MM.1S (cell line): ENCODE results near the gene OGFOD3.
A peak's percentile ranks its signal among the peaks of the same experiment; 100 is the strongest.

ENCODE experiments used
- DNase-seq: peaks from one replicate; pipeline ENCODE4 v3.0.0-alpha.2; 2015
- H2AFZ ChIP-seq: fragments of 300-600 bp; sonication (generic); 2 replicates; pipeline ENCODE4 v1.6.0; 2016; ENCODE audit warnings: antibody characterized with exemption, low read length
- H3F3A ChIP-seq: fragments of 300-600 bp; sonication (generic); 2 replicates; pipeline ENCODE4 v1.6.1; 2016; ENCODE audit warnings: mild to moderate bottlenecking, antibody characterized with exemption, low read length, moderate library complexity, mixed read lengths; ENCODE audit not compliant: insufficient read depth
- H3K27ac ChIP-seq: fragments of 300-600 bp; sonication (generic); 2 replicates; pipeline ENCODE4 v1.5.1; 2016; ENCODE audit warnings: mild to moderate bottlenecking, low read length
- H3K27me3 ChIP-seq: fragments of 300-600 bp; sonication (generic); replicated peaks from 2 replicates; pipeline ENCODE4 v1.6.0; 2016; ENCODE audit warnings: low read length; ENCODE audit not compliant: insufficient read depth
- H3K36me3 ChIP-seq: fragments of 300-600 bp; sonication (generic); replicated peaks from 2 replicates; pipeline ENCODE4 v1.6.1; 2016; ENCODE audit warnings: mild to moderate bottlenecking, low read length, mixed read lengths; ENCODE audit not compliant: insufficient read depth
- H3K4me1 ChIP-seq: fragments of 300-600 bp; sonication (generic); 2 replicates; pipeline ENCODE4 v1.6.1; 2016; ENCODE audit warnings: low read length, mixed read lengths
- H3K4me2 ChIP-seq: fragments of 300-600 bp; sonication (generic); 2 replicates; pipeline ENCODE4 v1.6.0; 2016; ENCODE audit warnings: low read depth, low read length
- H3K4me3 ChIP-seq: fragments of 300-600 bp; sonication (generic); 2 replicates; pipeline ENCODE4 v1.5.1; 2016; ENCODE audit warnings: low read length, mixed read lengths
- H3K79me2 ChIP-seq: fragments of 300-600 bp; sonication (generic); 2 replicates; pipeline ENCODE4 v1.6.1; 2016; ENCODE audit warnings: mixed run types, low read length, mixed read lengths
- H3K9ac ChIP-seq: fragments of 300-600 bp; sonication (generic); 2 replicates; pipeline ENCODE4 v1.6.1; 2016; ENCODE audit warnings: low read length, mixed read lengths
- H3K9me2 ChIP-seq: fragments of 300-600 bp; sonication (generic); replicated peaks from 2 replicates; pipeline ENCODE4 v1.6.1; 2016; ENCODE audit warnings: mild to moderate bottlenecking, low read length, mixed read lengths; ENCODE audit not compliant: insufficient read depth
- H3K9me3 ChIP-seq: fragments of 300-600 bp; sonication (generic); replicated peaks from 2 replicates; pipeline ENCODE4 v1.6.1; 2016; ENCODE audit warnings: mild to moderate bottlenecking, low read length, mixed read lengths; ENCODE audit not compliant: insufficient read depth
- H4K20me1 ChIP-seq: fragments of 300-600 bp; sonication (generic); 2 replicates; pipeline ENCODE4 v1.6.1; 2016; ENCODE audit warnings: mild to moderate bottlenecking, low read length, moderate library complexity, mixed read lengths; ENCODE audit not compliant: insufficient read depth
- EZH2 ChIP-seq: fragments of 300-600 bp; sonication (generic); optimal IDR thresholded peaks from 2 replicates; pipeline ENCODE3; 2017; ENCODE audit warnings: low read depth, mild to moderate bottlenecking, antibody characterized with exemption, low read length, mixed read lengths
- EZH2phosphoT487 ChIP-seq: fragments of 300-600 bp; sonication (generic); IDR thresholded peaks from 2 replicates; pipeline ENCODE4 v1.6.1; 2018; ENCODE audit warnings: antibody characterized with exemption, low read length
- TF ChIP-seq, protein P1 (sequence below): fragments of 300-600 bp; sonication (generic); IDR thresholded peaks from 2 replicates; pipeline ENCODE4 v1.5.1; 2016; ENCODE audit warnings: antibody characterized with exemption, low read length, mixed read lengths

The OGFOD3 gene

DNA sequence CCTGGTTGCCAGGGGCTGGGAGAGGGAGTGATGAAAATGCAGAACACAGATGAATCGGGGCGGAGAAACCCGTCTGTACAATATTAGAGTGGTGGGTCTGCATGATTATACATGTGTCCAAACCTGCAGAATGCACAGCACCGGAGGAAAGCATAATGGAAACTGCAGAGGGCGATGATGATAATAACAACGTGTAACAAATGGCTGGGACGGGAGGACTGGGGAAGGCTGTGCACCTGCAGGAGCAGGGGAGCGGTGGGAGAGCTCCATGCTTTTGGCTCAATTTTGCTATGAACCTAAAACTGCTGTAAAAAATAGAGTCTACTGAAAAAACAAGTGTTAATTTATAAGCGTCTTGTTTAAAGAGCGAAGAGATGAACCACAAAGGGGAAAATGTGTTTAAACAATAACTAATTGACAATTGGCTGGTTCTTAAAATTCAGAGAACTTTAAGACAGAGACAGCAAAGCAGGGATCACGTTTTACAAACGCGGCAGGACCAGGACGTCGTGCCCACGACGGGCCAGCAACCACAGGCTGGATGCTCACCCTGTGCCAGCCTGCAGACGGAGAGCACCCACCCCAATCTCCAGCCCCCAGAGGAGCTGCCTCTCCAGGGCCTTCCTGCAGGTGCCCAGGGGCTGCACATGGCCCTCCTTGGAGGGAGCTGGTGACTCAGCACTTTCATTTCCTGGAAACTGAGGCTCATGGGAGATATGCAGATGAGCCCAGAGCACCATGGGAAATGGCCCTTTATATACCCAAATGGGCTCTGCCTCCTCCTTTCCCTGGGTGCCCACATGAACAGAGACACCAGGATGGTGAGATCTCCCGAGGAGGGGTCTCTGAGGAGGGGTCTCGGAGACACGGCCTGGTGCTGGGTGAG lies 59.7 kb downstream of the OGFOD3 start, which contains the start of gene TEX19:
TEX19 (plus strand) TSS at position 783 of the 886 bp plus-strand sequence. CDS start 2,904 bp downstream, outside the sequence.
- Histone ChIP-seq H3K36me3 (no peaks in the 10 kb centered on the region), H2AFZ (no peak within 1 kb of the TSS), H3K27ac (no peak within 1 kb of the TSS), H3K4me3 (no peak within 1 kb of the TSS), H3K4me1 (peaks cover 36% of the 10 kb centered on the region), H3K9me3 (no peaks in the 10 kb centered on the region), H3K9me2 (no peaks in the 10 kb centered on the region), H3K9ac (no peak within 1 kb of the TSS), H3K4me2 (peak within 1 kb of the TSS; percentile 13; the same call in 1 of the 2 replicates), H4K20me1 (no peaks in the 10 kb centered on the region), H3F3A (peaks cover 9% of the 10 kb centered on the region), H3K79me2 (no peaks in the 10 kb centered on the region), H3K27me3 (no peaks in the 10 kb centered on the region)
- TF ChIP-seq EZH2phosphoT487 (no peak), EZH2 (no peak)
- TF ChIP-seq, protein P1, sequence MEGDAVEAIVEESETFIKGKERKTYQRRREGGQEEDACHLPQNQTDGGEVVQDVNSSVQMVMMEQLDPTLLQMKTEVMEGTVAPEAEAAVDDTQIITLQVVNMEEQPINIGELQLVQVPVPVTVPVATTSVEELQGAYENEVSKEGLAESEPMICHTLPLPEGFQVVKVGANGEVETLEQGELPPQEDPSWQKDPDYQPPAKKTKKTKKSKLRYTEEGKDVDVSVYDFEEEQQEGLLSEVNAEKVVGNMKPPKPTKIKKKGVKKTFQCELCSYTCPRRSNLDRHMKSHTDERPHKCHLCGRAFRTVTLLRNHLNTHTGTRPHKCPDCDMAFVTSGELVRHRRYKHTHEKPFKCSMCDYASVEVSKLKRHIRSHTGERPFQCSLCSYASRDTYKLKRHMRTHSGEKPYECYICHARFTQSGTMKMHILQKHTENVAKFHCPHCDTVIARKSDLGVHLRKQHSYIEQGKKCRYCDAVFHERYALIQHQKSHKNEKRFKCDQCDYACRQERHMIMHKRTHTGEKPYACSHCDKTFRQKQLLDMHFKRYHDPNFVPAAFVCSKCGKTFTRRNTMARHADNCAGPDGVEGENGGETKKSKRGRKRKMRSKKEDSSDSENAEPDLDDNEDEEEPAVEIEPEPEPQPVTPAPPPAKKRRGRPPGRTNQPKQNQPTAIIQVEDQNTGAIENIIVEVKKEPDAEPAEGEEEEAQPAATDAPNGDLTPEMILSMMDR = no peak
- DNase-seq = peak; percentile 43

DNA sequence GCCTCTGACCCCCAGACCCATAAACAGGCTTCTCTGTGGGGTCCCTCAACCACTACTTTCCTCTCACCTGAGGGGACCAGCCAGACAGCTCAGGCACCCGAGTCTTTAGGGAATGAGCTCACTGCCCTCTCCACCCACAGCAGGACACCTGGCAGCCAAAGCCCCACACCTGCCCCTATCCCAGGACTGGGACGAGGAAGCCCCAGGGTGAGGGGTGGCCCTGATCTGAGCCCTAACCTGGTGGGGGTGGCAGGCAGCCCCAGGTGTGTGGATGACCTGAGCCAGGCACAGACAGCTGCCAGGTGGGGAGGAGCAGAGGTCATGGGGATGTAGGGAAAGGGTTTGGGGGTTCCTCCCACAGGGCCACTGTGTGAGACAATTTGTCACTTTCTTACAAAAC lies 61.0 kb downstream of the OGFOD3 start:
- Histone ChIP-seq H3K27me3 (no peaks in the 10 kb centered on the region), H3K9me2 (no peaks in the 10 kb centered on the region), H3K4me1 (peaks cover 39% of the 10 kb centered on the region), H3K9me3 (no peaks in the 10 kb centered on the region), H2AFZ (peak overlapping the region; percentile 40), H3K4me2 (peak overlapping the region; percentile 78; the same call in 1 of the 2 replicates), H4K20me1 (no peaks in the 10 kb centered on the region), H3K4me3 (no peak overlapping the region), H3F3A (peaks cover 9% of the 10 kb centered on the region), H3K36me3 (no peaks in the 10 kb centered on the region), H3K9ac (peak overlapping the region; percentile 48), H3K27ac (peak overlapping the region; percentile 64; the same call in 1 of the 2 replicates), H3K79me2 (no peaks in the 10 kb centered on the region)
- no peak for TF ChIP-seq EZH2phosphoT487
- TF ChIP-seq, protein P1 = no peak
- no peak for TF ChIP-seq EZH2
- no peak for DNase-seq

DNA sequence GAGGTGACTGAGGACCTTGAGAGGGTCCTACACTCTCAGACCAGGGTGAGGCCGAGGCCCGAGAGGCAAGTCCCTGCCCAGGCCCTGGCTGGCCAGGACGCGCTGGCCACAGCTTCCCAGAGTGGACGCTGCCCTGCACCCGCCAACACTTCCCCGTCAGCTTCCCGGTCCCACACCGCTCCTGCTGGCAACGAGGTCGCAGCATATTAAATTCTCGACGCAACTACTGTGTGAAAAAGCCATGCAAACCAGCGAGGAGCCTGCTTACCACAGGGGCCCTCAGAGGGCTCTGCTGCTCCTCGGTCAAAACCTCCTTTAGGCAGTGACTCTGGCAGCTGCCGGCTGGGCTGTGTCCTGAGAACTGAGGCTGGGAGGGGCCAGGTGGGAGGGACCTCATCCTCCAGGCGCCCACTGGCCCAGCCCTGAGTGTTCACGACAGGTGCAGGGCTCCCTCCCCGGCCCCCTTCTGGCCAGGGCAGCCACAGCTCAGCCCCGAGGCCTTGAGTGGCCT lies 61.5 kb downstream of the OGFOD3 start:
- no peaks in the 10 kb centered on the region for H3K27me3 ChIP-seq
- peak overlapping the region; percentile 78 for H3K4me2 ChIP-seq
- H3K27ac ChIP-seq = peak overlapping the region; percentile 64; the same call in 1 of the 2 replicates
- peak overlapping the region; percentile 12 for H3K4me3 ChIP-seq
- H3F3A ChIP-seq = peaks cover 9% of the 10 kb centered on the region
- H3K36me3 ChIP-seq = no peaks in the 10 kb centered on the region
- H2AFZ ChIP-seq = peak overlapping the region; percentile 40
- H3K9me3 ChIP-seq = no peaks in the 10 kb centered on the region
- no peaks in the 10 kb centered on the region for H3K79me2 ChIP-seq
- TF ChIP-seq, protein P1 = peak; percentile 33
- TF ChIP-seq EZH2phosphoT487 = no peak
- TF ChIP-seq EZH2 = no peak
- no peaks in the 10 kb centered on the region for H3K9me2 ChIP-seq
- no peaks in the 10 kb centered on the region for H4K20me1 ChIP-seq
- peaks cover 44% of the 10 kb centered on the region for H3K4me1 ChIP-seq
- DNase-seq = peak; percentile 91
- H3K9ac ChIP-seq = peak overlapping the region; percentile 48
